Gastroesophageal sphincter (tissue), 3 donors: ENCODE data around the gene CNTNAP1.

ENCODE experiments used
- EP300 ChIP-seq: sonication (generic); formaldehyde crosslinking; IDR thresholded peaks from one replicate; pipeline ENCODE4 v1.6.1; 2017; ENCODE audit warnings: antibody characterized with exemption, mild to moderate bottlenecking
- POLR2A ChIP-seq, 2 donors: fragments of 450-650 bp; IDR thresholded peaks; one replicate each; pipeline ENCODE4 v1.6.1; 2017; ENCODE audit warnings: antibody characterized with exemption in 2 of 2, mild to moderate bottlenecking in 2 of 2, moderate library complexity in 1 of 2
- TF ChIP-seq, protein P1 (sequence below), 4 experiments: fragments of 200-600 bp in 2 of 4; fragments of 450-650 bp in 2 of 4; sonication (generic) in 1 of 4; IDR thresholded peaks; one replicate each; pipeline ENCODE4 v1.5.1; 2017 to 2019; ENCODE audit warnings: antibody characterized with exemption in 4 of 4, mild to moderate bottlenecking in 2 of 4, moderate library complexity in 2 of 4

DNA sequence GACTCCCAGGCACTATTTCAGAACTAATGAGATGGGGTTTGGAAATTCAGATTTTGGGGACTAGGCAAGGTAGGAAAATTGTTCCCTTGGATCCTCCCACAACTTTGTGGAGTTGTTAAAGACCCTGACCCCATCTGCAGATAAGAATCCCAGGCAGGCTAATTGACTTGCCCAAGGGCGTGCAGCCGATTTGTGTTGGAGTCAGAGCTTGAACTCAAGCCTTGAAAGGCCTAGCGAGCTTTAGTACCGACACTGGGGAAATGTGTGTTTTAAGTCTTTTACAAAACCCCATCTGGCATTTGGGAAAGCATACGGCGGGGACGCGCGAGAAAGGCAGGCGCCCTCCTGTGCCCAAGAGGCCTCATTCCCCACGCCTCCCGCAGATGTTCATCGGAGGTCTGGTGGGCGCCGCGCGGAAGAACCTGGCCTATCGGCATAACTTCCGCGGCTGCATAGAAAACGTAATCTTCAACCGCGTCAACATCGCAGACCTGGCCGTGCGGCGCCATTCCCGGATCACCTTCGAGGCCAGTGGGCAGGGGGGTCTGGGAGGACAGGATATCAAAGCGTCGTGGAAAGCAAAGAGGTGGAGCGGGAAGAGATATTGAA lies 4.3 kb downstream of the CNTNAP1 start:
- TF ChIP-seq POLR2A (IDR thresholded peaks at IDR 0.05) (no peak), EP300 (no peak)
- TF ChIP-seq, protein P1, sequence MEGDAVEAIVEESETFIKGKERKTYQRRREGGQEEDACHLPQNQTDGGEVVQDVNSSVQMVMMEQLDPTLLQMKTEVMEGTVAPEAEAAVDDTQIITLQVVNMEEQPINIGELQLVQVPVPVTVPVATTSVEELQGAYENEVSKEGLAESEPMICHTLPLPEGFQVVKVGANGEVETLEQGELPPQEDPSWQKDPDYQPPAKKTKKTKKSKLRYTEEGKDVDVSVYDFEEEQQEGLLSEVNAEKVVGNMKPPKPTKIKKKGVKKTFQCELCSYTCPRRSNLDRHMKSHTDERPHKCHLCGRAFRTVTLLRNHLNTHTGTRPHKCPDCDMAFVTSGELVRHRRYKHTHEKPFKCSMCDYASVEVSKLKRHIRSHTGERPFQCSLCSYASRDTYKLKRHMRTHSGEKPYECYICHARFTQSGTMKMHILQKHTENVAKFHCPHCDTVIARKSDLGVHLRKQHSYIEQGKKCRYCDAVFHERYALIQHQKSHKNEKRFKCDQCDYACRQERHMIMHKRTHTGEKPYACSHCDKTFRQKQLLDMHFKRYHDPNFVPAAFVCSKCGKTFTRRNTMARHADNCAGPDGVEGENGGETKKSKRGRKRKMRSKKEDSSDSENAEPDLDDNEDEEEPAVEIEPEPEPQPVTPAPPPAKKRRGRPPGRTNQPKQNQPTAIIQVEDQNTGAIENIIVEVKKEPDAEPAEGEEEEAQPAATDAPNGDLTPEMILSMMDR (IDR thresholded peaks at IDR 0.05) = no peak
